HG03159 (cell line): ENCODE data around the gene ZNF311.
"Not testable (repeated sequence)": the region's sequence is repeated elsewhere in the genome, so short reads cannot be mapped to it uniquely, and the experiment has no call there.

ENCODE experiments used
- ATAC-seq: cut with Tn5 transposase; IDR thresholded peaks from one replicate; pipeline ENCODE4 v1.9.1; 2021; ENCODE audit warnings: mild to moderate bottlenecking, moderate library complexity; ENCODE audit not compliant: unreplicated experiment

Gene ZNF311

DNA sequence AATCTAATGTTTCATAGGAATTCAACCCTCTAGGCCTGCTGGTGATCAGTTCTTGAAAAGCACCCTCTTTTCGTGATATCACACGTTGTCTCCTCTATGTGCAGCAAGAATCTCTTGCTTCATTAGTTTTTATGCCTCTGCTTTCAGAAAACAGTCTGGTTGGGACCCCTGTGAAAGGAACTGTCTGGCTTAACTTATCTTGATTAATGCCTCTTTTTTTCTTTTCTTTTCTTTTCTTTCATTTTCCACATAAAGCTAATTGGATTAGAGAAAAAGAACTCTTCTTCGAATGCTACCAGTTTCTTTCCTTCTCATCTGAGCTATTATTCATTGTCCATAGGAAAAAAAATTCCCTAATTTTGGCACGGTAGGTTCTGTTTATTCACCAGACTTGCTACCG lies 21.3 kb downstream of the ZNF311 start:
- no peak for ATAC-seq

GRCh38 chr6:28982476-28983266 lies 22.4 kb downstream of the ZNF311 start:
- ATAC-seq = no peak

- peak; percentile 57 for ATAC-seq
These were observed 23.2 kb downstream of the ZNF311 start for GRCh38 chr6:28981833-28982475.

DNA sequence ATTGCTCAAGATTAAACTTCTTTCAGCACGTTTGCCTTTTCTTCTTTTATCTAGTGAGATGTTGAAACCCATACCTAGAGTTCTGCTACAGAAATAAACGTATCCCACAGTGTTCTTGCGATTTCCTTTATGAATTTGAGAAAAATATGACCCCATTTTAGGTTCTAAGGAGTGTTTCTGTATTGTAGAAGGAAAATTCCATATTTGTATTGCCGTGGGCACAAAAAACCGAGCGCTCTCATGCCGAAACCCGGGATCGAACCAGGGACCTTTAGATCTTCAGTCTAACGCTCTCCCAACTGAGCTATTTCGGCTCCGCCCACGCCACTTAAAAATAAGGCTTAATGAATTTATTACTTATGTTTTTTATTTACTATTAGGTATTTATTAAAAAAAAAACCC lies 23.7 kb downstream of the ZNF311 start:
- peak; percentile 29 for ATAC-seq

DNA sequence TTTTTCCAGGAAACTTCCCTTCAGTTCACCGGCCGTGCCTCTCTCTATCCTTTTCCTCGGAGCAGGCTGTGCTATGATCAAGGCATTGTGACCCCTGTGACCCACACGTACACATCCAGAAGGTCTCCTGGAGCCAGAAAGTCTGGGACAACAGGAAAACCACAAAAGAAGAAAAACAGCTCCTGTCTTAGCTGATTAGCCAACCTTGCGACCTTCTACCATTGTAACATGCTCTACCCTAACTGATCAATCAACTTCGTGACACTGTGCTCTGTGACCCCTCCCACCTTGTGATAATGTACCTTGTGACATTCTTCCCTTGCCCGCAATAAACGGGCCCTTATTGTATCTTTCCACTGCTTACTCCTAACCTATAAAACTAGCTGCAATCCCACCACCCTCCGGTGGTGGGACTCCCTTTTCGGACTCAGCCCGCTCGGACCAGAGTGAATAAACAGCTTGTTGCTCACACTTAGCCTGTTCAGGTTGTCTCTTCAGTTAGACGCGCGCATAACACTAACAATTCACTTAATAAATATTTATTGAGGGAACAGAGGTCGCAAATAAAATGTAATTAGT lies 24.2 kb downstream of the ZNF311 start:
- peak; percentile 58 for ATAC-seq

DNA sequence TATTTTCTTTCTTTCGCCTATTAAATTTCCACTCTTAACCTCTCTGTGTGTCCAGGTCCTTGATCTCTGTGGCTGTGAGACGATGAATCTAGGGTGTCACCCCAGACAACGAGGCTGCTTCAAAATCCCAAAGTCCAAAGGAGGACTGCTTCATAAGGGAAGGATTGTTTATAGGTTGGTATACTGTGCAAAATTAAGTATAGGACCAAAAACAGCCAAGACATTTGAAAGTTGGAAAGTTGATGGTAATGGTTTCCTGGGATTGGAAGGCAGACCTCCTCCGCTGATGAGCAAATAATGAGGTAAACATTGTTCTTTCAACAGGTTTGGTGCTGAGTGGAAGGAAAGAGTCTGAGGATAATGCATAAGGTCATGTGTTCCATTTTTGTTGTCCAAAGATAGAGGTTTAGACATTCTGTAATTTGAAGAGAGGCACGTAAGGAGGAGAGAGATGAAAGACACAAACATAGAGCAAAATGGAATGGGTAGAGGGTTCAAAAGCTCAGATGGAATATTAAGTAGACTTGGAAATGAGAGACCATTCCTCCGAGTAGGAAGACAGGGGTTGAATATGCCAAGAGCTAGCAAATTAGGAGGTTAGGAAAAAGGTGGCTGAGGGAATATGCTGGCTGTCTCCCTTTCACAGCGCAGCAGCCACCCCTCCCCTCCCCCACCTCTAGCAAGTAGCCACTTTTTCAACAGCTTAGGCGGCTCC lies 24.8 kb downstream of the ZNF311 start:
- no peak for ATAC-seq

DNA sequence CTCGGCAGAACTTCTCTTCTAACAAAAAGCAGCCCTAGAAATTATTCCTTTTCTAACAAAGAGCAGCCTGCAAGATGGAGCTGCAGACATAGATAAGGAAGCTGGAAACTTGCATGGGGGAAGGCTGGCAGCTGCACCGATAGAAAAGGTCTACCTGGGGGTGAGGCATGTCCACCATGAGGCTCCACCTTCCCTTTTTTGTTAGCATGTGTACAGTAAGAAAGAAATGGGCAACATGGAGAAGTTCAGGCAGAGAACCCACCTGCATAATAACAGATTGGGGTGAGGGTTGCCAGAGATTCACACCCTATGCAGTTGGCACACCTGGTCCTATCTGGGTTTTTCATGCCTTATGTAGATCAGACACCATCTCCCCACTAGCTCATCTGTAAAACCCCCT lies 25.4 kb downstream of the ZNF311 start:
- ATAC-seq = no peak

- no peak for ATAC-seq
These were observed 26.1 kb downstream of the ZNF311 start for GRCh38 chr6:28978959-28979561.

DNA sequence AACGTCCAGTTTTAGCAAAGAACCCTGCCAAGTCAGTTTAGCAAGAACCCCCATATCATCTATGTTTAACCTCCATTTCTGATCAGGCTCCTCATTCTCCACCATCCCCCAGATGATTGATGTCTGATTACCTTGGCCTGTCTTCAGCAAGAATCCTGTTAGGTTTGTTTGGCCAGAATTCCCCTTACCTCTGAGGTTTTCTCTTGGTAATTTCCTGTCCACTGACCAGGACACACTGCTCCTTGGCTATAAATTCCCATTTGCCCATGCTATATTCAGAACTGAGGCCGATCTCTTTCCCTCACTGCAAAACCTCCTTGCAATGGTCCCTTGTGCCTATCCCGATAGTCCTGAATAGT lies 27.0 kb downstream of the ZNF311 start:
- ATAC-seq = no peak

- ATAC-seq = no peak
These were observed 27.6 kb downstream of the ZNF311 start for GRCh38 chr6:28977341-28978132.

- ATAC-seq = no peak
These were observed 28.4 kb downstream of the ZNF311 start for GRCh38 chr6:28976677-28977076.

DNA sequence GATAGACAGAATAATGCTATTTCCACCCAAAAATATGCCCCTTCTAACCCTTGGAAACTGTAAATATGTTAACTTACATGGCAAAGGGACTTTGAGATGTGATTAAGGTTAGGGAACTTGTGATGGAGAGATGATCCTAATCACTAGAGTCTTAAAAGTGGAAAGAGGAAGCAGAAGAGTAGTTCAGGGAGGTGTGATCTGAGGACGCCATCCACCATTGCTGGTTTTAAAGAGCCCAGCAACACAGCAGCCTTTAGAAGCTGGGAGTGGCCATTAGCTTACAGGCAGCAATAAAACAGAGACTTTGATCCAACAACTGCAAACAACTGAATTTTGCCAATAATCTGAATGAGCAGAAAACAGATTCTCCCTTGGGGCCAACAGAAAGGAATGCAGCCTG lies 30.6 kb downstream of the ZNF311 start:
- ATAC-seq = no peak

DNA sequence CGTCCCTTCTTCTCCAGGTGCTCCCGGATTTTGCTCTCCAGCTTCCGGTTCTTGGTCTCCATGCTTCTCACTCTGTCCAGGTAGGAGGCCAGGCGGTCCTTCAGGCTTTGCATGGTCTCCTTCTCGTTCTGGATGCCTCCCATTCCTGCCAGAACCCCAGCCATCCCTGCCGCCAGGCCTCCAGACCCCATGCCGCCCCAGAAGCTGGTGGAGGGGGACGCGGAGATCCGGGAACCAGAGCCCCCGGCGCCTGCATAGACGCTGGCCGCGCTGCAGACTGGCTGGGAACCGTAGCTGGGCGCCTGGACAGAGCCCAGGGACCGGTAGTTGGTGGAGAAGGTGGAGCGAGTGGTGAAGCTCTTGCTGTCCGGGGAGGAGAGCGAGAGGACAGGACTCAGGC lies 35.1 kb downstream of the ZNF311 start:
- not testable (repeated sequence) for ATAC-seq

DNA sequence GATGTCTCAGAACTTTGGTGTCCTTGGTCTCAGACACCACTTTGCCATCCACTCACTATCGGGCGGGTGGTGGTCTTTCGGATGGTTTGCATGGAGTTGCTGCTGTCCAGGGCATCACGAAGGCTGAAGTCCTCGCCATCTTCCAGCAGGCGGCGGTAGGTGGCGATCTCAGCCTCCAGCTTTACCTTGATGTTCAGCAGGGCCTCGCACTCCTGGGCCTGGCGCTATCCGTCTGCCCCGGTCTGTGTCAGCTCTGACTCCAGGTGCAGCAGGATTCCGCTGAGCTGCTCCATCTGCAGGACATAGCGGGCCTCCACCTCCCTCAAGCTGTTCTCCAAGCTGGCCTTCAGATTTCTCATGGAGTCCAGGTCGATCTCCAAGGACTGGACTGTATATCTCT lies 36.0 kb downstream of the ZNF311 start:
- ATAC-seq = no peak

GRCh38 chr6:28968476-28968875 lies 36.6 kb downstream of the ZNF311 start:
- ATAC-seq = no peak

DNA sequence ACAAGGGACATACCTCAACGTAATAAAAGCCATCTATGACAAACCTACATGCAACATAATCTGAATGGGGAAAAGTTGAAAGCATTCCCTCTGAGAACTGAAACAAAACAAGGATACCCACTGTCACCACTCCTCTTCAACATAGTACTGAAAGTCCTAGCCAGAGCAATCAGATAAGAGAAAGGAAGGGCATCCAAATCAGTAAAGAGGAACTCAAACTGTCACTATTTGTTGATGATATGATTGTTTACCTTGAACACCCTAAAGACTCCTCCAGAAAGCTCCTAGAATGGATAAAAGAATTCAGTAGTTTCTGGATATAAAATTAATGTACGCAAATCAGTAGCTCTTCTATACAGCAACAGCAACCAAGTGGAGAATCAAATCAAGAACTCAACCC lies 39.4 kb downstream of the ZNF311 start:
- ATAC-seq = no peak

- ATAC-seq = no peak
These were observed 44.1 kb downstream of the ZNF311 start for GRCh38 chr6:28960846-28961500.

GRCh38 chr6:28958561-28959243 lies 46.4 kb downstream of the ZNF311 start:
- not testable (repeated sequence) for ATAC-seq

GRCh38 chr6:28957795-28958314 lies 47.3 kb downstream of the ZNF311 start:
- ATAC-seq = not testable (repeated sequence)
